NCI-H774 (cell line): ENCODE measurements around the gene TNS4.

Experiments
- DNase-seq: peaks from one replicate; lab custom pipeline; 2025; lab: John Stamatoyannopoulos, UW

The TNS4 gene

DNA sequence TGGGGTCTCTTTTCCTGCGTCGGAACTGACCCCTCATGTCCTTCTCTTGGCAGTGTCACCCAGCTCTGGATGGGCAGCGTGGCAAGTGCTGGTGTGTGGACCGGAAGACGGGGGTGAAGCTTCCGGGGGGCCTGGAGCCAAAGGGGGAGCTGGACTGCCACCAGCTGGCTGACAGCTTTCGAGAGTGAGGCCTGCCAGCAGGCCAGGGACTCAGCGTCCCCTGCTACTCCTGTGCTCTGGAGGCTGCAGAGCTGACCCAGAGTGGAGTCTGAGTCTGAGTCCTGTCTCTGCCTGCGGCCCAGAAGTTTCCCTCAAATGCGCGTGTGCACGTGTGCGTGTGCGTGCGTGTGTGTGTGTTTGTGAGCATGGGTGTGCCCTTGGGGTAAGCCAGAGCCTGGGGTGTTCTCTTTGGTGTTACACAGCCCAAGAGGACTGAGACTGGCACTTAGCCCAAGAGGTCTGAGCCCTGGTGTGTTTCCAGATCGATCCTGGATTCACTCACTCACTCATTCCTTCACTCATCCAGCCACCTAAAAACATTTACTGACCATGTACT is 44.9 kb downstream of the TNS4 start:
- DNase-seq, result no peak

DNA sequence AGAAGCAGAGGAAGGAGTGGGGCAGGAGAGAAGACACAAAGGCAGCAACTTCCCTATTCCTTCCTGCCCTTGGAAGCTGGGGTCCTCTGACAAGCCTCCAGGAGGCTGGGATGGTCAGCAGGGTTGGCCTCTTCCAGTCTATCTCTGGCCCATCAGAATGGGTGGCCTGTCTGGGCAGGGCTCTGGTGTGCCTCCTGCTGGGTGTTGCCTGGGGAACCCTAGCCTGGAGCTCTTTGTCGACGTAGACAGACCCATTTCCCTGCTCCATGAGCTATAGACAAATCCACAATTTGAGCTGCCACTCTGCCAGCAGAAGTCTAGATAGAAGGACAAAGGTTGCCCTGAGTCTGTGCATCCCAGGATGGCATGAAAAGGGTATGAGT is 46.8 kb downstream of the TNS4 start:
- DNase-seq, result no peak

DNA sequence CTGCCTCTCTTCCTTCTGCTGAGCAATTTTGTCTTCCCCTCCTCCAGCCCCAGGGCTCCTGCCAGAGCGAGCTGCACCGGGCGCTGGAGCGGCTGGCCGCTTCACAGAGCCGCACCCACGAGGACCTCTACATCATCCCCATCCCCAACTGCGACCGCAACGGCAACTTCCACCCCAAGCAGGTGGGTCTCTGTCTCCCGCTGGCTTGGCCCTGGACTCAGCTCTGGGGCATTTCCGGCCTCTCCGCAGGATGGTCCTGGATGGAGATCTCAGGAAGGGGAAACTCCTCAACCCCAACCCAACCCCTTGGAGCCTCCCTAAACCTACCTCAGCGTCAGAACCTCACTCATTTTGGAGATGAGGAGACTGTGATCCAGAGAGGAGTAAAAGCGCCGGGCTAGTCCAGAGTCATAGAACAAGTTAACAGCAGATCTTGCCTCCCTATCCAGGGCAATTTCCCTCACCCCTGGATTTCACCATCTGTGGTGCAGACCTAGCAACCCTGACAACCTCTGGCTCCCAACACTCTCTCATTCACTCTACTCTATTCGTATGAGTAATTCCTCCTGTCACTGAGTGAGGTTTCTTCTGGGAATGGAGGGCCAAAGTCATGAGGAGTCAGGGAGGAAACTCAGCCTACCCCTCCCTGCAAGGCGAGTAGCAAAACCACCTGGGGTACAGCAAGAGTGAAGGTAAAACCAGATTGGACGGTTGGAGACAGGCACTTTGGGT is 47.4 kb downstream of the TNS4 start:
- no peak for DNase-seq

DNA sequence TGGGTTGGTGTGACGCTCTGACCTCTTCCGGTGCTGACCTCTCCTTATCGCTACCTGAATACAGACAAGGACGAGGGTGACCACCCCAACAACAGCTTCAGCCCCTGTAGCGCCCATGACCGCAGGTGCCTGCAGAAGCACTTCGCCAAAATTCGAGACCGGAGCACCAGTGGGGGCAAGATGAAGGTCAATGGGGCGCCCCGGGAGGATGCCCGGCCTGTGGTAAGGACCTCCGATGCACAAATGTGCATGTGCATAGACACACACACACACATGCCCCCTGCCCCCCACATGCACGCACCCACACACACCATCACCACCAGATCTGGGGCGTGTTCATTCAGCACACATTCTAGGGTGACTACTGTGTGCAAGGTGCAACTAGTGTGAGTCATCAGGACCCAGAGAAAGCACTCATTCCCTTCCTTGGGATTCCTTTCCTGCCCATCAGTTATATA is 48.5 kb downstream of the TNS4 start:
- no peak for DNase-seq

DNA sequence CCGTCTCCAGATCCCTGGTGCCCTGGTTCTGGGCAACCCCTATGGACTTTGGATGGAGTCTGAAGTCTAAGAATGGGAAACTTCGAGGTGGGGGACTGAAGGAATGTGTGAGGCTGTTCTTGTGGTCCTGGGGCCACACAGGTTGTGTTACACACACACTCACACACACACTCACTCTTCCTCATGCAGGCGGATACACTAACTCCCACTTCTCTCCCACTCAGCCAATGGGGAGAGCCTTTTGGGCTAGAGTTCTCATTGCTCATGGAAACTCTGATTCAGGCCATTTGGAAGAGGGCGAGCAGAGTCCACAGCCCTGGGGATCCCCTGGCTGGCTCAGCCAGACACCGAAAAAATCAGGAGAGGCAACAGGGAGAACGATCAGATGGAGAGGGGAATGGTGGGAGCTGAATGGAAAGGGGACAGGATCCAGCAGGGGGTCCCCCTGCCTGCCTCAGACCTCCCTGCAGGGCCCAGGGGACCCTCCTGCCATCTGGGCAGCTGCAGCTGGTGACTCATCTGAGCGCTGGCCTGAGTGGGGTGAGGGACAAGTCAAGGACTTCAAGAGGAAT is 49.1 kb downstream of the TNS4 start:
- DNase-seq, result no peak

DNA sequence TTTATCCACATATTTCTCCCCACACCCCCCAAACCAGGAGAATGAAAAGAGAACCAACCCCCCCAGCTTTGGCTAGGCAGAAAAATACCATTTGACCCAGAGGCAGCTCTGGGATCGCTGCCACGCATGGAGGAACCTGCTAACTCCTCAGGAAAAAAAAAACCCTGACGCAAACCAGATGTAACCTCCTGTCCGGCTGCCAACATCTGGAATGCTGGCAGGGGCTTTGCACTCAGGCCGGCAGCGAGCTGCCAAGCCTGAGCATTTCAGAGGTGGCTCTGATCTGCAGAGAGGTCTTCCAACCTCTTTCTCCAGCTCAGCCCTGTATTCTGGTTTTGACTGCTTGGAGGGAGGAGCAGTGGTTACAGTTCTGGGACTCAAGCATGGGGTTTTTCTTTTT is 50.0 kb downstream of the TNS4 start:
- DNase-seq, result no peak

DNA sequence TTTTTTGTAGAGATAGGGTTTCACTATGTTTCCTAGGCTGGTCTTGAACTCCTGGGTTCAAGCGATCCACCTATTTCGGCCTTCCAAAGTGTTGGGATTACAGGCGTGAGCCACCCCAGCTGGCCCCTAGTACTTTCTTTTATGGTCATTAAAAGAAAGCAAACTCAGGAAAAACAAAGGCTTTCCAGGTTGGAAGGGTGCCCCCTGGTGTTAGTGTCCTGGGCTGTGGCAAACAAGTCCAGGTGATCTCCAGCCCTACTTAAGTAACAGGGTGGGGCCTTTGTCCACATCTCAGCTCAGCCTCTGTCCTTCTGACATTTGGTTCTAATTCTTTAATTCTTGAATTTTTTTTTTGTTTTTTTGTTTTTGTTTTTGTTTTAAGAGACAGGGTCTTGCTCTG is 51.2 kb downstream of the TNS4 start:
- DNase-seq, result peak; percentile 11

DNA sequence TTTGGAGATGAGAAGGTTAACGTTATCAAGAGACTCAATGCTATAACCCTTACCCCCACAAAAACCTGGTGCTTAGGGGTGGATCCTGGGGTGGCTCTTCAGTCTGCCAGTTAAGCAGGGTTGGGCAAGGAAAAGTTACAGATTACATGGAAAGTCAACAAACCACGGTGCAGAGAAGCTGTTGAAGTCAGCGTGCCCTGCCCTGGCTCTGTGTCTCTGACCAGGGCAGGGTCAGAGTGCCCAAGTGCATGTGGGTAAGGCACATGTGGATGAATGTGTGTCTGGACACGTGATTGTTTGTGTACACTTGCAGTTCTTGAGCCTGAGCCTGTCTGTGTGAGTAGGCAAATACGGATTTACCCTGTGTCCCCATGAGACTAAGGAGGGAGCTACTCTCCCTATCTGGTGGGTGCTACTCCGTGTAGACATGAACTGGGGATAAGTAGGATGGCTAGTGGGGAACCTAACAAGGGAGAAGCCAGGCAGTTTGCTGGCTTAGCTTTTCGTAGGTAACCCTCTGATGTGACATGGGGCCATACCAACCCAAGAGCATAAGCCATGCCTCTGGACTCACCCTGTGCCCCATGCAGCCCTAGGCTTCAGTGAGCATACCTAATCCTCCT is 52.7 kb downstream of the TNS4 start:
- DNase-seq, result no peak

DNA sequence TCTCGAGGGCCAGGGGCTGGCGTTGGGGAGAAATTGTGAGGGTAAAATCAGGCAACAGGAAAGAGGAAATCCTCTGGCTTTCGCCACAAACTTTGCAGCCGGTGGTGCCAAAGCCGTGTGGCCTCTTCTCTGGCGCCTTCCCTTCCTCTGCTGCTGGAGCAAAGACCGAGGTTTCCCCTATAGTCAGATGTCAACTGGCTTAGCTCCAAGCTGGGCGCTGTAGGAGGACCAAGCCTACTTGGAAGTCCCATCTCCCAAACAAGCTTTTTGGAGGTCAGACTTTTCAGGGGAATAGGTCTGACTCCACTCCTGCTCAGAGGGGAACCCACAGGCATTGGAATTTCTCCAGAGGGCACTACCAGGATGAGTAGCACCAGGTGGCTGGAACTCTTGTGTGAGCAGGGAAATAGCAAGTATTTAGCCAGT is 53.2 kb downstream of the TNS4 start:
- DNase-seq, result no peak

DNA sequence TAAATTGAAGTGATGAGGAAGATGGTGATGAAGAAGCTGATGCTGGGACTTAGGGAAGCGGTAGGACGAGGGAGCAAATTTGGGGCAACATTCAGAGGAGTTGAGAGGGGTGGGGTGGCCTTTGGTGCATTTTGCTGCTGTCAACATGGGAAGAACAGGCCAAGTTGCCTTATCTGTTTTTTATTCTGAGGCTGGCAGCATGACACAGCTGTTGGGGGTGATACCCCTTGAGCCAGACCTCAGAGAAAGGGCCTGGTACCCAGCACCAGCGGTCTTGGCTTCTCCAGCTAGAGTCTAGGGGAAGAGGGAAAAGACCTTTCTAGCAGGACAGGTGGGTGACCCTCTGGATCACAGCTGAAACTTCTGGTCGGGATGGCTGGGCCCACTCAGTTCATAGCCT is 53.6 kb downstream of the TNS4 start:
- no peak for DNase-seq

DNA sequence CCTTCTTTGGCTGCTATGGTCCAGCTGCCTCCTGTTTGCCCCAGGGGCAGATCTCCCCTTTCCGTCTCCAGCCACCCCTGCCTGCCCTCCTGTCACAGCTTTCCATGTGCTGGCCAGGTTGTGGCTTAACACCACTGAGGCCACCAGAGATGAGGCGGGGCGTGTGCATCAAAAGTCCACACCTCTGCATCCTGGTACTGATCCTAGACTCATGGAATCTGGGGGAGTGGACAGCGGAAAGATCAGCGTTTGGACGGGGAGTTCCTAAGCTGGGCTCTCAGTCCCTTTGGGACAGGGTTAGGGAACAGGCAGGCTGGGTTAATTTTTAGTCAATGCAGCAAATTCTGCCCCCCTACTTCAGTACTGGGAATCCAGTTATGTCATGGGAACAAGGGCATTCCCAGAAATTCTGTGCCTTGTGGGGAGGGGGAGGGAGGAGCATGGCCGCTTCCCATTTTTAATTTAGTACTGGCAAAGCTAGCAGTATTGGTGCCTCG is 54.2 kb downstream of the TNS4 start:
- no peak for DNase-seq

DNA sequence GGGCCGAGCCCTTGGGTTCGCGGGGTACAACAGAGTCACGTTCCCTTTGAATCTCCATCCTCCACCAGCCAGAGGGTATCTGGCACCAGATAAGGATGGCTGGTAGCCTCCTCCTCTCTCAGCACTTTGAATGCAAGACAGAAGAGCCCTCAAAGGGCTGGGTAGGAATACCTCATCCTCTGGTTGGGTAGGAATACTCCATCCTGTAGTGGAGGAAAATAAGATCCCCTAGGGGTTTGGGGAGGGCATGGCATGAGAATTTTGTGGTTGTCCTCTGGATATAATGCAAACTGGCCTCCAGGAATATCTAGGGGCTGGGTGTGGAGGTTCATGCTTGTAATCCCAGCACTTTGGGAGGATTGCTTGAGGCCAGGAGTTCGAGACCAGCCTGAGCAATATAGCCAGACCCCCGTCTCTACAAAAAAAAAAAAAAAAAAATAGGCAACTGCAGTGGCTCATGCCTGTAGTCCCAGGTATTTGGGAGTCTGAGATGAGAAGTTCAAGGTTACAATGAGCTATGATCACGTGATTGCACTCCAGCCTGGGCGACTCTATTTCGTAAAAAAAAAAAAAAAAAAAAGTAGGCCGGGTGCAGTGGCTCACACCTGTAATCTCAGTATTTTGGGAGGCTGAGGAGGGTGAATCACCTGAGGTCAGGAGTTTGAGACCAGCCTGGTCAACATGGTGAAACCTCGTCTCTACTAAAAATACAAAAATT is 55.5 kb downstream of the TNS4 start:
- no peak for DNase-seq

DNA sequence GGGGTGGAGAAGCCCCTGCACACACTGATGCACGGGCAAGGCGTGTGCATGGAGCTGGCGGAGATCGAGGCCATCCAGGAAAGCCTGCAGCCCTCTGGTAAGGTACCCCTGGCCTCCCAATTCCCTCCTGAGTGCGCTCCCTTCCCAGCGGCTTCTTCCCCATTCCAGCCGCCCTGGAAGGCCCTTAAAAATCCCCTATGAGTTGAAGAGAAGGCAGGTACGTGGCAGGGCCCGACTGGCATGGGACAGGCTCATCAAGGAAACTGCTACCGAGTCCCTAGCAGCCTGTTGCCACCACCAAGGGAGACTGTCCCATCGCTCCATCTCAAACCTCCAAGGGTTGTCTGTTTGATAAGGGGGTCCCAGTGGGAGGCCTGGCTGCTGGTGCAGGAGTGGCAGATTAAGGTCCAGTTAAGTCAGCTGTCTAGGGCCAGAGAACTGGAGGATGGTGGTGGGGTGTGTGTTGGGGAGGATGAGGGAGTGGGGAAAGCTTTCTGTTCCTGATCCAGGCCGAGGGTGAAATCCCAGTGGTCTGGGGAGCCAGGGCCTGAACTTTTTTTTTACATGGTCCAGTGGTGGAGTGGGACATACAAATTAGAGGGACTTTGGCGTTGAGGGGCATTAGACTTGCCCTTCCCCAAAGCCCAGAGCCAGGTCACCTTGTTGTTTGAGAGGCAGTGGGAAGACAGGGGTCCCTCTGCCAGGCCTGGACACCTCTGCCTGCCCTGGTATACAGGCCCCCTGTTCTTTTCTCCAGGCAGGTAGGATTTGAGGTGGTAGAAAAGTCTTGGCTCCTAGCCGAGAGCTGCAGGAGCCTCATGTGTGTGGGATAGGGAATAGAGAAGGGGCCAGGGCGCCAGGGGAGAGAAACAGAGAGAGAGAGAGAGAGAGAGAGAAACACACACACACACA is 57.2 kb downstream of the TNS4 start:
- DNase-seq, result no peak

DNA sequence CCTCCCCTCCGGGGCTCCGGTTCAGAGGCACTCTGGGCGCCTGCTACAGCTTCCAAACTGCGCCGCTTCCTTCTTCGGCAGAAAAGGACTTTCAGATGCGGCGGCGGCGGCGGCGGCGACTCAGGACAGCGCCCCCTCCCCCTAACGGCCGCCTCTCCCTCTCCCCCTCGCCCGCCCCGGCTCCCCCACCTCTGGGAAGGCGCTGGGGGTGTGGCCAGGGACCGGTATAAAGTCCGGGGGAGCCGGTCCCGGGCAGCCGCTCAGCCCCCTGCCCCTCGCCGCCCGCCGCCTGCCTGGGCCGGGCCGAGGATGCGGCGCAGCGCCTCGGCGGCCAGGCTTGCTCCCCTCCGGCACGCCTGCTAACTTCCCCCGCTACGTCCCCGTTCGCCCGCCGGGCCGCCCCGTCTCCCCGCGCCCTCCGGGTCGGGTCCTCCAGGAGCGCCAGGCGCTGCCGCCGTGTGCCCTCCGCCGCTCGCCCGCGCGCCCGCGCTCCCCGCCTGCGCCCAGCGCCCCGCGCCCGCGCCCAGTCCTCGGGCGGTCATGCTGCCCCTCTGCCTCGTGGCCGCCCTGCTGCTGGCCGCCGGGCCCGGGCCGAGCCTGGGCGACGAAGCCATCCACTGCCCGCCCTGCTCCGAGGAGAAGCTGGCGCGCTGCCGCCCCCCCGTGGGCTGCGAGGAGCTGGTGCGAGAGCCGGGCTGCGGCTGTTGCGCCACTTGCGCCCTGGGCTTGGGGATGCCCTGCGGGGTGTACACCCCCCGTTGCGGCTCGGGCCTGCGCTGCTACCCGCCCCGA is 58.0 kb downstream of the TNS4 start, which contains the start of gene IGFBP4:
TSS of gene IGFBP4 (plus strand) at position 255 of the 792 bp plus-strand sequence. CDS start at position 541, 286 bp downstream.
- DNase-seq, result peak; percentile 31

DNA sequence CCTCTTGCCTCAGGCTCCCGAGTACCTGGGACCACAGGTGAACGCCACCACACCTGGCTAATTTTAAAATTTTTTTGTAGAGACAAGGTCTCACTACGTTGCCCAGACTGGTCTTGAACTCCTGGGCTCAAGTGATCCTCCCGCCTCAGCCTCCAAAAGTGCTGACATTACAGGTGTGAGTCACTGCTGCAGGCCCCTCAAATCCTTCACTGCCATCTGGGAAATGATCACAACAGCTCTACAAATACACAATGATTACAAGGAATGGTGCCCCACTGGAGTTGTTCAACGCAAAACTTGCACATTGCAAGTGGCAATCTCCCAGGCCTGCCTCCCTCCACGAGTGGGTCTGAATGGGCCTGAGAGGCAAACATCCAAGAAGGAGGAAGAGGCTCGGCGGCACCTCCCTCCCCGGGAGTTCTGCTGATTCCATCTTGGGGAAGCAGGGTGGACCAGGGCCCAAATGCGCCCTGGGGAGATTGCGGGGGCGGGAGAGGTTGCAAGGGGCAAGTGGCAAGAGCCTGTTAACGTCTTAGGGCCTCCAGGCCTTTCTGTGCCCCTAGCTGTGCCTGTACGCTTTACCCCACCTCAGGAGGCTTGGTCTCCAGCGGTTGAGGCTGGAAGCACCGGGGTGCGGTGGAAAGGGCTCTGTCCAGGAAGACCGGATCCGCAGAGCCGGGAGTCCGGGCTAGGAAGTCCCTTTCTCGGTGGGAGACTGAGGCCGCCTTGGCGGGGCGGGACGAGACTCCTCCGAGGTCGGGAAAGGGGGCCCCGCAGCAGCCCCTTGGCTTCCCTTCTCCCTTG is 58.8 kb downstream of the TNS4 start:
- no peak for DNase-seq

DNA sequence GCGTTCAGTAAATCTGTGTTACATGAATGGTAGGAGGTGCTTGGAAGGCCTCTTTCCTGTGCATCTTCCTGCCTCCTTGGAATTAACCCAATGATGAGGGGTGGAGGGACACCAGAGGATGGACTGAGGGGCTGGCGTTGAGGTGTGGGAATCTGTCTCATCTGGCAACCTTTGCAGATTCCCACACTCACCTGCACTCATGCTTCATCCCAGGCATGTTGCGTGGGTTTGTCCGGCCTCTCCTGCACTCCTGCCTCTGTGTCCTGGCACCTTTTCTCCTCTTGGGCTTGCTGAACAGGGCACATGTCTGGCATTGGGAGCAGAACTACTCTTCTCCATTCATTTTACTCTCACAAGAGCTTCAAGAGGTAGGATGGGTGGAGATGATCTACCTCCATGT is 61.3 kb downstream of the TNS4 start:
- DNase-seq, result no peak

DNA sequence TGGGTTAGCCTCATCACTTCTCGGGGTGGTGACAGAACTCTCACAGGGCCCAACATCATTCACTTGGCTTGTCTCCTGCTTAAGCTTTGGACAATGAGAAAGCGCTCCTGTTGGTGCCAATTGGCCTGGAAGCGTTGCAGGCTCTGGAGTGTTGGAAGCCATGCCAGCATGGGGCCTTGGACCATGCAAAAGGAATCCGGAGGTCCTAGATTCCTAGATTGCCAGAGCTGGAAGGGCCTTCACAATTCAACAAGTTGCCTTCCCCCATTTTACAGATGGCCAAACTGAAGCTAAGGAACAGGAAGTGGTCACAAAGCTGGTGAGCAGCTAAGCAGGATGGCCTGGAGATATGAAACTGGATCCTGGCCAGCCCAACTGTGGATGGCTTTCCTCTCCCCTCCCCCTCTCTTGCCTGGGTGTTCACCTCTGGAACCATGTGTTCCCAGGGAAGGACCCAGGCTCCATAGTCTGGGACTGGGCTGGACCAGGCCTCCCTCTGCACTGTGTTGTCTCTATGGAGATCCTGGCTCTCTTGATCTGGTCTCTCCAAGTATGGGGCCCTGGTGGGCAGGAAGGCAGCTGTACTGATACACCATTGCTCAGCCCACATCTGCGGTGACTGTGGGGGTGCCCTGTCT is 64.2 kb downstream of the TNS4 start:
- no peak for DNase-seq

DNA sequence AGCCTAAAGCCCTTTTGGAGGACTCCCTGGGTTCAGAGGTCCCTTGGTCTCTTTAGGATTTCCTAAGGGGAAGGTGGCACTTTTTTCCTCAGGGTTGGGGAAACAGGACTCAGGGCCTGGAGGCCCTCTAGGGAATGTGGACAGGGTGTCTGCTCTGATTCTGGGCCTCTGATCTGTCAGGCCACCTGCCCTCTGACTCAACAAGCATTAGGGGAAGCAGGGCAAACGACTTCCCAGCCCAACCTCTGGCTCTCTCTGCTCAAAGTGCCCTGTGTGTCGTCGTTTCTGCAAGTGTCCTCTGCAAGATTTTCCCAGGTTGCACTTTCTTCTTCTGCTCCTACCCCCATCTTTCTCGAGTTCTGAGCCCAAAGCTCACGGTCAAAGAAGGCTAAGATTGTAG is 64.8 kb downstream of the TNS4 start:
- no peak for DNase-seq
